GM10266 (cell line): ENCODE results near the gene AJAP1.

Experiments
- DNase-seq: peaks from one replicate; pipeline ENCODE4 v3.0.0; 2012; ENCODE audit errors: extremely low spot score
- CTCF ChIP-seq: IDR thresholded peaks from 2 replicates; pipeline ENCODE4 v1.5.1; 2012; ENCODE audit warnings: mild to moderate bottlenecking, low read depth; ENCODE audit not compliant: control insufficient read depth, insufficient read depth; ENCODE audit errors: missing control alignments

Gene AJAP1

GRCh38 chr1:4658643-4659628 lies 4.5 kb downstream of the AJAP1 start:
- TF ChIP-seq CTCF: no peak
- no peak for DNase-seq

GRCh38 chr1:4660917-4661594 lies 6.6 kb downstream of the AJAP1 start:
- TF ChIP-seq CTCF: no peak

GRCh38 chr1:4661595-4661917 lies 7.1 kb downstream of the AJAP1 start:
- DNase-seq: no peak
- no peak for TF ChIP-seq CTCF

More at GRCh38 chr1:4660917-4661594, 6.6 kb downstream of the AJAP1 start:
- no peak for DNase-seq

GRCh38 chr1:4662168-4662567 lies 7.8 kb downstream of the AJAP1 start:
- TF ChIP-seq CTCF: no peak

GRCh38 chr1:4662723-4663122 lies 8.3 kb downstream of the AJAP1 start:
- DNase-seq: no peak
- TF ChIP-seq CTCF: no peak

More at GRCh38 chr1:4662168-4662567, 7.8 kb downstream of the AJAP1 start:
- DNase-seq: no peak

- no peak for TF ChIP-seq CTCF
- DNase-seq: no peak
Measured at GRCh38 chr1:4664095-4664494, 9.7 kb downstream of the AJAP1 start.

- no peak for DNase-seq
- TF ChIP-seq CTCF: no peak
Measured at GRCh38 chr1:4664606-4665005, 10.2 kb downstream of the AJAP1 start.
